ENCODE measurements around the gene EFCAB6.

Gene EFCAB6

DNA sequence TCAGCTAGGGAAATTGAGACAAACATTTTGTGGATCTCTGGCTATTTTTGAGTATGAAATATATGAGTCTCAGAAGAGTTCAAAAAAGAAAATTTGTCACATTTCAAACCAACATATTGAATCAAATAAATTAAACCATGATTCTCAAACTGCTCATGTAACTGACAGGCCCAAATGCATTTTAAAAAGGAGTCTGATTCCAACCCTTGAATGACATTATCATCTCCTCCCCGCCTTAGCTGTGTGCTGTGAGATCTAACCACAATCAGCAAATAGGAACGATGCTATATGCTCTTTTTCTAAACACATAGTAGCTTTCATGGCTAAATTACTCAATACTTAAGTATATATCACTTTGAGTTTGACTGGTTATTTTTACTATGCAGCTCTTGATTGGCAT, 57.1 kb downstream of the EFCAB6 start:
- H2AK5ac ChIP-seq (ENCODE audit: low read depth, low read length), result no peak overlapping the region
- H4K8ac ChIP-seq (ENCODE audit: low read depth, low read length), result no peak overlapping the region
- no peak overlapping the region for H3K18ac ChIP-seq (ENCODE audit: low read length)
- no peak overlapping the region for H3K4me3 ChIP-seq (ENCODE audit: low read length in 2 of 2)
- no peak overlapping the region for H2BK12ac ChIP-seq (ENCODE audit: low read length)
- H2BK15ac ChIP-seq (ENCODE audit: low read length), result no peak overlapping the region
- no peak overlapping the region for H2BK5ac ChIP-seq (ENCODE audit: low read length)
- H3K36me3 ChIP-seq (replicated peaks in 1 of 2; ENCODE audit: control insufficient read depth in 2 of 2, insufficient read depth in 2 of 2, low read length in 2 of 2), result no peaks in the 10 kb centered on the region
- no peaks in the 10 kb centered on the region for H3K27me3 ChIP-seq (ENCODE audit: control insufficient read depth in 3 of 3, insufficient read depth in 3 of 3, low read depth in 1 of 3, low read length in 3 of 3)
- H3K9ac ChIP-seq (ENCODE audit: low read depth, low read length, poor library complexity), result no peak overlapping the region
- WGBS, 2 donors (ENCODE audit: extremely low coverage in 2 of 2, insufficient read length in 2 of 2, insufficient replicate concordance in 1 of 2), result no CpG with 5 or more reads among the region's 2 CpGs
- H3K23ac ChIP-seq (ENCODE audit: low read depth, low read length, poor library complexity), result no peak overlapping the region
- H4K91ac ChIP-seq (ENCODE audit: low read depth, low read length, poor library complexity), result no peak overlapping the region
- no peak overlapping the region for H2AFZ ChIP-seq (ENCODE audit: low read length)
- H3K9me3 ChIP-seq (replicated peaks in 1 of 2; ENCODE audit: control insufficient read depth in 2 of 2, insufficient read depth in 1 of 2, low read depth in 1 of 2, low read length in 2 of 2), result no peaks in the 10 kb centered on the region
- H3K4me2 ChIP-seq (ENCODE audit: insufficient read depth, low read length, poor library complexity, severe bottlenecking), result no peak overlapping the region
- DNase-seq (ENCODE audit: low spot score), result no peak
- H3K4ac ChIP-seq (ENCODE audit: low read length), result no peak overlapping the region
- H3K14ac ChIP-seq (ENCODE audit: low read length), result no peak overlapping the region
- H3K4me1 ChIP-seq (ENCODE audit: control insufficient read depth in 2 of 2, insufficient read depth in 1 of 2, low read depth in 1 of 2, low read length in 2 of 2), result no peaks in the 10 kb centered on the region
- no peak overlapping the region for H2BK120ac ChIP-seq (ENCODE audit: low read depth, low read length)
- peaks cover 3% of the 10 kb centered on the region for H3K79me1 ChIP-seq (ENCODE audit: low read depth, low read length)
- H3K27ac ChIP-seq (replicated peaks; ENCODE audit: low read length), result no peak overlapping the region

DNA sequence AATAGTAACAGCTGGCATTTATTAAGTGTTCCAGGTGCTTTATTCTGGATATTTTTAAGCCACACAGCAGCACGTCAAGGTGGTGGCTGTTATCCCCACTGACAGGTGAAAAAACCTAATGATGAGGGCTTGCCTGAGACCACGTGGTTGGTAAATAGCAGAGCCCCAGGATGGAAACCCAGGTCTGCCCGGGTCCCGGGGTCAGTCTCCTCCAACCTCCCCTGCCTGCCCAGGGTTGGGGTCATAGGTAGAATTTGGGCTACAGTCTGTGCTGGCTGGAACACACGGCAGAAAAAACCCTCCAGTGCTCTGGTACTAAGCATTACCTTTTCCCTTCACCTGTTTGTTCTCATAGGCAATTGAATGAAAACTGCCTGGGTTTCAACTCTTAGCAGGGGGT, 57.9 kb downstream of the EFCAB6 start:
- Histone ChIP-seq H2BK12ac (ENCODE audit: low read length) (no peak overlapping the region), H4K8ac (ENCODE audit: low read depth, low read length) (no peak overlapping the region), H3K9me3 (replicated peaks in 1 of 2; ENCODE audit: control insufficient read depth in 2 of 2, insufficient read depth in 1 of 2, low read depth in 1 of 2, low read length in 2 of 2) (no peaks in the 10 kb centered on the region), H3K79me1 (ENCODE audit: low read depth, low read length) (peaks cover 3% of the 10 kb centered on the region), H3K4ac (ENCODE audit: low read length) (no peak overlapping the region), H3K23ac (ENCODE audit: low read depth, low read length, poor library complexity) (no peak overlapping the region), H3K9ac (ENCODE audit: low read depth, low read length, poor library complexity) (no peak overlapping the region), H2AK5ac (ENCODE audit: low read depth, low read length) (no peak overlapping the region), H2BK120ac (ENCODE audit: low read depth, low read length) (no peak overlapping the region), H2BK5ac (ENCODE audit: low read length) (no peak overlapping the region), H2AFZ (ENCODE audit: low read length) (no peak overlapping the region), H3K4me3 (ENCODE audit: low read length in 2 of 2) (no peak overlapping the region), H3K36me3 (replicated peaks in 1 of 2; ENCODE audit: control insufficient read depth in 2 of 2, insufficient read depth in 2 of 2, low read length in 2 of 2) (no peaks in the 10 kb centered on the region), H3K4me1 (ENCODE audit: control insufficient read depth in 2 of 2, insufficient read depth in 1 of 2, low read depth in 1 of 2, low read length in 2 of 2) (peaks cover 0 to 1% of the 10 kb centered on the region in 2 donors), H2BK15ac (ENCODE audit: low read length) (no peak overlapping the region), H3K27ac (replicated peaks; ENCODE audit: low read length) (no peak overlapping the region), H4K91ac (ENCODE audit: low read depth, low read length, poor library complexity) (no peak overlapping the region), H3K14ac (ENCODE audit: low read length) (no peak overlapping the region), H3K18ac (ENCODE audit: low read length) (no peak overlapping the region), H3K4me2 (ENCODE audit: insufficient read depth, low read length, poor library complexity, severe bottlenecking) (no peak overlapping the region), H3K27me3 (ENCODE audit: control insufficient read depth in 3 of 3, insufficient read depth in 3 of 3, low read depth in 1 of 3, low read length in 3 of 3) (no peaks in the 10 kb centered on the region)
- no peak for DNase-seq (ENCODE audit: low spot score)
- WGBS, 2 donors (ENCODE audit: extremely low coverage in 2 of 2, insufficient read length in 2 of 2, insufficient replicate concordance in 1 of 2), result no CpG with 5 or more reads among the region's 5 CpGs

DNA sequence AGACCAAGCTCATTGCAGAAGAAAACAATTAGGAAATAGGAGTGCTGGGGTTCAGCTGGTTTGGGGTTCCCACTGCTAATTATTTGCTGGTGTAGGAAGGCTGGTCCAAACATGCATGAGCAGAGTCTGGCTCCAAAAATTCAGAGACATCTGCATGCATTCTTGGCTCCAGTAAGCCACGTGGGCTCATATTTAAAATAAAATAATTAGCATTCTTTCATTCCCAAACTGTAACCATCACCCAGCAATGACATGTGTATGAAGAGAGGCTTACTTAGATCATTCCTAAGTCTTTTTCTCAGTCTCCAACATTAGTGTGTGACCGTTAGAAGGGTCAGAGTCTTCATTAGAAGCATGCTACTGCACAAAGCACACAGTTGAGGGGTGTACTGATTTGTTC, 58.4 kb downstream of the EFCAB6 start:
- Histone ChIP-seq H2BK15ac (ENCODE audit: low read length) (no peak overlapping the region), H4K91ac (ENCODE audit: low read depth, low read length, poor library complexity) (no peak overlapping the region), H2AK5ac (ENCODE audit: low read depth, low read length) (no peak overlapping the region), H3K14ac (ENCODE audit: low read length) (no peak overlapping the region), H3K4me1 (ENCODE audit: control insufficient read depth in 2 of 2, insufficient read depth in 1 of 2, low read depth in 1 of 2, low read length in 2 of 2) (peaks cover 0 to 1% of the 10 kb centered on the region in 2 donors), H3K4me3 (ENCODE audit: low read length in 2 of 2) (no peak overlapping the region), H3K36me3 (replicated peaks in 1 of 2; ENCODE audit: control insufficient read depth in 2 of 2, insufficient read depth in 2 of 2, low read length in 2 of 2) (no peaks in the 10 kb centered on the region), H3K9me3 (replicated peaks in 1 of 2; ENCODE audit: control insufficient read depth in 2 of 2, insufficient read depth in 1 of 2, low read depth in 1 of 2, low read length in 2 of 2) (no peaks in the 10 kb centered on the region), H2BK12ac (ENCODE audit: low read length) (no peak overlapping the region), H2BK5ac (ENCODE audit: low read length) (no peak overlapping the region), H3K4me2 (ENCODE audit: insufficient read depth, low read length, poor library complexity, severe bottlenecking) (no peak overlapping the region), H3K4ac (ENCODE audit: low read length) (no peak overlapping the region), H2BK120ac (ENCODE audit: low read depth, low read length) (no peak overlapping the region), H2AFZ (ENCODE audit: low read length) (no peak overlapping the region), H3K9ac (ENCODE audit: low read depth, low read length, poor library complexity) (no peak overlapping the region), H3K27me3 (ENCODE audit: control insufficient read depth in 3 of 3, insufficient read depth in 3 of 3, low read depth in 1 of 3, low read length in 3 of 3) (no peaks in the 10 kb centered on the region), H3K23ac (ENCODE audit: low read depth, low read length, poor library complexity) (no peak overlapping the region), H3K79me1 (ENCODE audit: low read depth, low read length) (peaks cover 3% of the 10 kb centered on the region), H4K8ac (ENCODE audit: low read depth, low read length) (no peak overlapping the region), H3K27ac (replicated peaks; ENCODE audit: low read length) (no peak overlapping the region), H3K18ac (ENCODE audit: low read length) (no peak overlapping the region)
- WGBS, 2 donors (ENCODE audit: extremely low coverage in 2 of 2, insufficient read length in 2 of 2, insufficient replicate concordance in 1 of 2), result no CpG with 5 or more reads among the region's 2 CpGs
- DNase-seq (ENCODE audit: low spot score), result no peak

DNA sequence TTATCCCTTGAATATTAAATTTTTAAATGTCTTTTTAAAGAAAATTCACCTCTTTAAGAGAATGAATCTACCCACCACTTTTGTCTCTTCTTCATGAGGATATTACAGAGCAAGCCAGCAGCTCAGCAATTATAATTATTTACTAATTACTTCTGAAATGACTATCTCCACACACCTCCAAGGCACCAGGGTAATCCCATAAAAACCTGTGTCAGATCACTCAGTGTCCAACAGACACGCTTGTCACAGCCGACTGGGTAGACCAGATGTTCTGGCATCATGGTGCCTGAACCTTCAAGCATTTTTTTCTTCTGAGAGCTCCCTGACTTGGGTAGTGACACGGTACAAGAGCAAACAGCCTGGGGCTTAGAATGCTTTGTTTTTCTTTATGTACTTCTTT, 61.4 kb downstream of the EFCAB6 start:
- Histone ChIP-seq H3K36me3 (replicated peaks in 1 of 2; ENCODE audit: control insufficient read depth in 2 of 2, insufficient read depth in 2 of 2, low read length in 2 of 2) (no peaks in the 10 kb centered on the region), H3K23ac (ENCODE audit: low read depth, low read length, poor library complexity) (no peak overlapping the region), H3K4me3 (ENCODE audit: low read length in 2 of 2) (no peak overlapping the region), H3K27ac (replicated peaks; ENCODE audit: low read length) (no peak overlapping the region), H3K4ac (ENCODE audit: low read length) (no peak overlapping the region), H2AK5ac (ENCODE audit: low read depth, low read length) (no peak overlapping the region), H2AFZ (ENCODE audit: low read length) (no peak overlapping the region), H2BK15ac (ENCODE audit: low read length) (no peak overlapping the region), H3K18ac (ENCODE audit: low read length) (no peak overlapping the region), H2BK12ac (ENCODE audit: low read length) (no peak overlapping the region), H3K79me1 (ENCODE audit: low read depth, low read length) (no peaks in the 10 kb centered on the region), H3K14ac (ENCODE audit: low read length) (no peak overlapping the region), H2BK5ac (ENCODE audit: low read length) (no peak overlapping the region), H3K9me3 (replicated peaks in 1 of 2; ENCODE audit: control insufficient read depth in 2 of 2, insufficient read depth in 1 of 2, low read depth in 1 of 2, low read length in 2 of 2) (no peaks in the 10 kb centered on the region), H4K8ac (ENCODE audit: low read depth, low read length) (no peak overlapping the region), H2BK120ac (ENCODE audit: low read depth, low read length) (no peak overlapping the region), H3K27me3 (ENCODE audit: control insufficient read depth in 3 of 3, insufficient read depth in 3 of 3, low read depth in 1 of 3, low read length in 3 of 3) (no peaks in the 10 kb centered on the region), H3K9ac (ENCODE audit: low read depth, low read length, poor library complexity) (no peak overlapping the region), H4K91ac (ENCODE audit: low read depth, low read length, poor library complexity) (no peak overlapping the region), H3K4me2 (ENCODE audit: insufficient read depth, low read length, poor library complexity, severe bottlenecking) (no peak overlapping the region), H3K4me1 (ENCODE audit: control insufficient read depth in 2 of 2, insufficient read depth in 1 of 2, low read depth in 1 of 2, low read length in 2 of 2) (peaks cover 0 to 1% of the 10 kb centered on the region in 2 donors)
- DNase-seq (ENCODE audit: low spot score), result no peak
- WGBS, 2 donors (ENCODE audit: extremely low coverage in 2 of 2, insufficient read length in 2 of 2, insufficient replicate concordance in 1 of 2), result no CpG with 5 or more reads among the region's 3 CpGs

All from neuronal stem cell (in vitro differentiated cells).